DMS153 treated with DMSO at 0.1 percent for 48 hours (cell line): ENCODE data around the gene LMF1.

Experiments
- DNase-seq: peaks from one replicate; lab custom pipeline; 2025; ENCODE audit not compliant: unreplicated experiment; lab: John Stamatoyannopoulos, UW

The LMF1 gene

GRCh38 chr16:970766-971581 lies at the start of gene LMF1:
TSS of gene LMF1 (minus strand) at chr16:970984. CDS start at chr16:970980, 4 bp downstream.
- DNase-seq = peak; percentile 33

DNA sequence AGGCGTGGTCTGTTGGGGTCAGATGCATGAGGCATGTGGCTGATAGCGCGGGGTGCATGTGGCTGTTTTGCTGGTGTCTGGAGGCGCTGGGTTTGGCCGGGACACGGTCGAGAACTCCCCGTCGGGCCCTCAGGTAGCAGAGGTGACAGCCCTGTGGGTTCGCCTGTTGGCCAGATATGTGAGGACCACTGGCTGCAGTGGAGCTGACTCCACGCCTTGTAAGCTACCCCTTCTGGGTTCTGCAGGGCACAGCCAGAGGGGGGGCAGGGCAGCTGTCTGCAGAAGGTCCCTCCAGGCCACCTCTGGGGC lies 49.3 kb upstream of the LMF1 start:
- no peak for DNase-seq

DNA sequence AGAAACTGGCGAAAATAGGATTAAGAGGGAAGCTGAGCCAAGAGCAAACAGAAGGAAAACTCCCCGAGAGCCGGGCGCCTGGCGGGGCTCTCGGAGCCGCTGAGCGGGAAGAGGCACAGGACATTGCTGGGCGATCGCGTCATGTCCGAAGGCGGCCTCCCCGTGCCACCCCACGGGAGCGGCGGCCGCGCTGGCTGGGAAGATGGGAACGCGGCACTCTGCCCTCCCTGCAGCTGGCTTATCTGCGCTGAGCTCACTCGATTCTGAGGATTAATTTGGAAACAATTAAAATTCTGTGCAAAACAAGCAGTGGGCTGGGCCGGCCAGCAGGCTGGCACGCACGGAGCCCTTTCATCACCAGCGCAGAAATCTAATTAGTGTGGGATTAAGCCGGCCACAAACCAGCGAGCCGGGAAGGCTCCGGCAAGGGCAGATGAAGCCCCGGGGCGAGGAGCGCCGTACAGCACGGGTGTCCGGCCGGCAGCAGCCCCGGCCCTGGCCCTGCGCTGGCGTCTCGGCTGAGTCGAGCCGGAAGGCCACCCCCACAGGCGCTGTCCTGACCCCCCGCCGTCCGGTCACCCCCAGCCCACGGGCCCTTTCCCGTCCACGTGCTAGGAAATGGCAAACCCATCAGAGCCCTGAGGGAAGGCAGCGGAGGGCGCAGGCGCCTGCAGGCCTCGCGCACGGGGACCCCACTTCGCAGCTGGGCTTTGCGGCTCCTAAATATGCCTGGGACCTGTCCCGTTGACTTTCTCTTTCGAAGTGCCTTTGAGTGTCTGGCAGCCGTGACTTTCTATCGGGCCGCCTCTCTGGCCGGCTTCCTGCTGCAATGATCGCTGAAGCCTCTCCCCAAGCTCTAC lies 48.7 kb upstream of the LMF1 start:
- no peak for DNase-seq

DNA sequence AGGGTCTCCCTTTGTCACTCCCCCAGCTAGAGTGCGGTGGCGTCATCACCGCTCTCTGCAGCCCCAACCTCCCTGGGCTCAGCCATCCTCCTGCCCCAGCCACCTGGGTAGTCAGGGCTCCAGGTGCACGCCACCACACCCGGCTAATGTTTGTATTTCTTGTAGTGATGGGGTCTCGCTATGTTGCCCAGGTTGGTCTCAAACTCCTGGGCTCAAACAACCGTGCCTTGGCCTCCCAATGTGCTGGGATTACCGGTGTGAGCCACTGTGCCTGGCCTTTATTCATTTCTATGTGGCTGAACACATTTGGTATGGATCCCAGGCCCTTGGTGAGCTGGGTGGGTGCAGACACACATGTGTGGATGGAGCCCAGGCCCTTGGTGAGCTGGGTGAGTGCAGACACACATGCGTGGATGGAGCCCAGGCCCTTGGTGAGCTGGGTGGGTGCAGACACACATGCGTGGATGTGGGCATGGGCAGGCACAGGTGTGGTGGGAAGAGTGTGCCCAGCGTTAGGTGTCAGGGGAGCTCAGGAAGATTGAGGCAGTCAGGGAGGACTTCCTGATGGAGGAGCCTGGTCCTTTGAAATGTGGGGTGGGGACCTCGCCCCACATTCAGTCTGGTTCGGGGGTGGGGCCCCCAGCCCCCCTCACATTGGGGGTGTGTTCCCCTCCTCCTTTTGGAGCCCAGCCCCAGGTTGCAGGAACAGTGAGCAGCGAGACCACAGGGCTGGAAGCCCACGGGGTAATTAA lies 47.8 kb upstream of the LMF1 start:
- DNase-seq = no peak

- DNase-seq = no peak
Measured at GRCh38 chr16:1014771-1015495, 44.1 kb upstream of the LMF1 start.

DNA sequence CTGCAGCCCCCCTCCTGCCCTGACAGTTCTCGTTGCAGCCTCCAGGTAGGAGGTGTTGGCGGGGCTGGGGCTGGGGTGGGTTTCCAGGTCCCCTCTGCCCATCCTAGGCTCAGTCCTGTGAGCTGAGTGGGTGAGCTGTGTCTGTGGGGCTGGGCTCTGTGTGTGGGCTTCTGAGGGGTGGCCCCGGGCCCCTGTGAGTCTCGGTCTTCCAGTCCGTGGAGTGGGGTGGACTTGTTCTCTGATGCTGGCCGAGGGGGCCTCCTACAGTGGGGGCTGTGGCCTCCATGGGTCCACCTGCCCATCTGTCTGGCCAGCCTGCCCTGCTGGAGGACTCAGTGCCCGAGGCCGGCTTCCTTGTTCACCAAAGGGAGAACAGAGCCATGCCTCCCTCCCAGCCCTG lies 43.4 kb upstream of the LMF1 start:
- DNase-seq = no peak

- DNase-seq = no peak
Measured at GRCh38 chr16:1013593-1013900, 42.8 kb upstream of the LMF1 start.

GRCh38 chr16:1012722-1013592 lies 42.2 kb upstream of the LMF1 start:
- no peak for DNase-seq

DNA sequence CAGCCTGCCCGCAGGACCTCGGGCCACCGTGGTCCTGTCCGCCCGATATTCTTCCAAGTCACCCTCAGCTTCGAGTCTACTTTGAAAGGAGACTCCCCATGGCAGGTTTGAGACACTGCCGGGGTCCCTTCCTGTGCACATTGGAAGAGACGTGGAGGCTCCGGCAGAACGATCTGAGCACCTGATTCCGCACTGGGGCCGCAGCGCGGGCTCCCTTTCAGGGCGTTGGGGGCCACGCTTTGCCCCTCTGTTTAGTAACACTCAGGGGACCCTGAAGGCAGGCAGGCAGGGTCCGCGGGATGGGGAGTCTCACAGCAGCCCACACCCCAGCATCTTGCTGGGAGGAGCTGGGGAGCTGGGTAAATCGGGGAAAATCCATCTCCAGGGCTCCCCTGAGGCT lies 41.4 kb upstream of the LMF1 start:
- DNase-seq = no peak

DNA sequence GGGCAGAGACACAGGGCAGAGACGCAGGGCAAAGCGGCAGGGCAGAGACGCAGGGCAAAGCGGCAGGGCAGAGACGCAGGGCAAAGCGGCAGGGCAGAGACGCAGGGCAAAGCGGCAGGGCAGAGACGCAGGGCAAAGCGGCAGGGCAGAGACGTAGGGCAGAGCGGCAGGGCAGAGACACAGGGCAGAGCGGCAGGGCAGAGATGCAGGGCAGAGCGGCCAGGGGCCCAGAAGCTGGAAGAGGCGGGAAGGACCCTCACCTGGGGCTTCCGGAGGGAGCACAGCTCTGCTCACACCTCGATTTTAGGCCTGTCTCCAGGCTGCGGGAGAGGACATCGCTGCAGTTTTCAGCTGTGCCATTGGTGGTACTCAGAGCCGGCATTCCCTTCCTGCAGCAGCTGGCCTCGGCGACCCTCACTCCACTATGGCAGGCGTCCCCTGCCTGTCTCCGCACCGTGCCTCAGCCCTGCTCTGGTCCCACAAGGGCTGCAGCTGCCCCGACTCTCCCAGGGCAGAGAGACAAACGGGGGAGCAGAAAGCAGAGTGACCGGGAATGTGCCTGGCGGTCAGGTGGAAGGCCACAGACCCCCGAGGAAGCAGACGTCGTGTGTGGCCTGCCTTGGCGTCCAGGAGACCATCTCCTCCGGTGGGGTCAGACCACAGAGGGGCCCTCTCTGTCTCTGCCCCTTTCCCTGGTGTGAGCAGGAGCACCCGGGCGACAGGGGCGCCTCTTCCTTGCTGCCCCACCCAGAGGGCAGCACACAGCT lies 40.7 kb upstream of the LMF1 start:
- no peak for DNase-seq

DNA sequence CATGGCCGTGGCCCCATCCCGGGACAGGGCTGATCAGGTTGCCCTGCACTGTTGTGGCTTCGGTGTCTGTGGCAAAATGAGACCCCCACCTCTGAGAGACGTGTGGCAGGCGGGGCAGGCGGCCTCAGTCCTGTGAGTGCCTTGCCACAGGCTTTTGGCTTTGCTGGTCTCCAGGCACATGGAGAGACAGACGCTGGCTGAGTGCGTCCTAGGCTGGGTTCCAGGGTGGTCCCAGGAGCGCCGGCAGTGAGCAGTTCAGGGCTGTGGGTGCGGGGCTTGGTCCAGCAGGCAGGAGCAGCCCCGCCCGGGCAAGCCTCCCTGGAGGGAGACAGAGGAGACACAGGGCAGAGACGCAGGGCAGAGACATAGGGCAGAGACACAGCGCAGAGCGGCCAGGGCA lies 40.0 kb upstream of the LMF1 start:
- DNase-seq = no peak

- DNase-seq = no peak
Measured at GRCh38 chr16:1010251-1010650, 39.5 kb upstream of the LMF1 start.

DNA sequence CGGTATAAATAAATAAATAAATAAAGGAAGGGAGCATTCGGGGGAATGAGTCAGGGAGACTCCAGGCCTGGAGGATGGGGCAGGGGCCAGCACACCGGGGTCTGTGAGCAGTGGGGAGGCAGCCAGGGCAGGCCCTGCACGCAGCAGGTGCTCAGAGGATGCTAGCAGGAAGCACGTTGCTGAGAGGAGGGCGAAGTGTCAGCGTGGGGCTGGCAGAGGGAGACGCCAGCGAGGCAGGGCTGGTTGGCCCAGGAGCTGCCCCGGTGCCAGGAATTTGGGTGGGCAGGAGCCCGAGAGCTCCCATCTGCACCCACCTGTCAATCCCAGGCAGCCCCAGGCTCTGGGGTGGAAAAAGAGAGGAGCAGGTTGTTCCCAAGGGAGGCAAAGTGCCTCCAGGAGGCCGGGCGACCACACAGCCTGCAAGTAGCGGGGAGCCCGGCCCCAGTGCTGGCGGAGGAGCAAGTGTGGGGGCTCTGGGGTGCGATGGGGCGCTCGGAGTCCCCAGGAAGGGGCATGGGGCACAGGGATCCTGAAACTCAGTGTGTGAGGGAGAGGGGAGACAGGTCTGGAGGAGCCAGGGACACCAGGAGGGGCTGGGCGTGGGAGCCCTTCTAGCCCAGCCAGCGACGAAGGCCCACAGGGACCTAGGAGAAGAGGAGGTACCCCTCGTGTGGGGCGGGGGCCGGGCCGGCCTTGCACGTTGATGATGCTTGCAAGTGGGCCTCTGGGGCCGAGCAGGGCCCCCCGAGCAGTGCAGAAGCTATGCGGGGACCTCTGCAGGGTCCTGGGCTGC lies 38.8 kb upstream of the LMF1 start:
- no peak for DNase-seq

DNA sequence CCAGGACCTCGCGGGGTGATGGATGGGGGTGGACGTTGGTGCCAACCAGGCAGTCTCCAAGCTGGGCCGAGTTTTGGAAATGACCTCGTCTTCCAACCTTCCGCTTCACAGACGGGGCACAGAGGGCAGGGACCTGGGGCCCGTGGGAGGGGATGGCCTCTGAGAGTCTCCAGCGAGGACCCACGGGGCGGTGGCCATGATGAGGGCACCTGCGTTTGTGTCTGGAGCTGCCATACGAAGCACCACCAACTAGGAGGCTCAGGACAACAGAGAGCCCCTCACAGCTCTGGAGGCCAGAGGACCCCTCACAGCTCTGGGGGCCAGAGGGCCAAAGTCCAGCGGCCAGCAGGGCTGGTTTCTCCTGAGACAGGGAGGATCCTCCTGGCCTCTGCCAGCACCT lies 37.3 kb upstream of the LMF1 start:
- no peak for DNase-seq

- no peak for DNase-seq
Measured at GRCh38 chr16:1007284-1007850, 36.6 kb upstream of the LMF1 start.

DNA sequence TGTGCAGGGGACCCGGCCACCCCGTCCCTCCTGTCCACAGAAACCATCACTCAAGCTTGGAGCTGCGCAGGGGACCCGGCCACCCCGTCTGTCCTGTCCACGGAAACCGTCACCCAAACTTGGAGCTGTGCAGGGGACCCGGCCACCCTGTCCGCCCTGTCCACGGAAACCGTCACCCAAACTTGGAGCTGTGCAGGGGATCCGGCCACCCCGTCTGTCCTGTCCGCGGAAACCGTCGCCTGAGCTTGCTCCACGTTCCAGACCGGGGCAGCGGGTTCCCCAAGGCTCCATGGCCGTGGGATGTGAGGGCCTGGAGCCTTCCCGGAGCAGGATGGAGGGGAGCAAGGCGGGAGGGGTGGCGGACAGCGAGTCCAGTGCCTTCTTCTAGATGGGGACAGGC lies 36.0 kb upstream of the LMF1 start:
- no peak for DNase-seq

- DNase-seq = no peak
Measured at GRCh38 chr16:1005286-1005685, 34.5 kb upstream of the LMF1 start.
